Cardiac fibroblast (primary cell): ENCODE results near the gene AFF1.

Experiments
- DNase-seq, 2 donors: peaks; one replicate each; pipeline versions ENCODE4 v3.0.0 to v3.0.0-alpha.2; 2010; ENCODE audit warnings: low read depth in 2 of 2
- H3K4me3 ChIP-seq, 2 donors: replicated peaks in 1 of 2; 1 replicate in 1 of 2; 2 replicates in 1 of 2; pipeline ENCODE4 v1.5.1; 2011; ENCODE audit warnings: low read depth in 2 of 2, low read length in 2 of 2, mild to moderate bottlenecking in 2 of 2, moderate library complexity in 1 of 2
- TF ChIP-seq, protein P1 (sequence below): IDR thresholded peaks from one replicate; pipeline ENCODE4 v1.5.1; 2011; ENCODE audit warnings: low read depth, mild to moderate bottlenecking, low read length, inconsistent platforms

The AFF1 gene

DNA sequence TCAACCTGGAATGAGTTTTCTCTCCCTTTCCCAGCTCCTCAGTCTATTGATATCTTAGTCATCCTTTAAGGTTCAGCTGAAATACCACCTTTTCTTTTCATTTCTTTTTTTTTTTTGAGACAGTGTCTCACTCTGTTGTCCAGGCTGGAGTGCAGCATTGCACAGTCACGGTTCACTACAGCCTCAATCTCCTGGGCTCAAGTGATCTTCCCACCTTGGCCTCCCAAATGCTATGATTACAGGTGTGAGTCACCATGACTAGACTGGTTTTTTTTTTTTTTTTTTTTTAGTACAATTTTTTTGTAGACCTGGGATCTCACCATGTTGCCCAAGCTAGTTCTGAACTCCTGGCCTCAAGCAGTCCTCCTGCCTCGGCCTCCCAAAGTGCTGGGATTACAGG lies 28.9 kb downstream of the AFF1 start:
- H3K4me3 ChIP-seq = no peak overlapping the region
- TF ChIP-seq, protein P1, sequence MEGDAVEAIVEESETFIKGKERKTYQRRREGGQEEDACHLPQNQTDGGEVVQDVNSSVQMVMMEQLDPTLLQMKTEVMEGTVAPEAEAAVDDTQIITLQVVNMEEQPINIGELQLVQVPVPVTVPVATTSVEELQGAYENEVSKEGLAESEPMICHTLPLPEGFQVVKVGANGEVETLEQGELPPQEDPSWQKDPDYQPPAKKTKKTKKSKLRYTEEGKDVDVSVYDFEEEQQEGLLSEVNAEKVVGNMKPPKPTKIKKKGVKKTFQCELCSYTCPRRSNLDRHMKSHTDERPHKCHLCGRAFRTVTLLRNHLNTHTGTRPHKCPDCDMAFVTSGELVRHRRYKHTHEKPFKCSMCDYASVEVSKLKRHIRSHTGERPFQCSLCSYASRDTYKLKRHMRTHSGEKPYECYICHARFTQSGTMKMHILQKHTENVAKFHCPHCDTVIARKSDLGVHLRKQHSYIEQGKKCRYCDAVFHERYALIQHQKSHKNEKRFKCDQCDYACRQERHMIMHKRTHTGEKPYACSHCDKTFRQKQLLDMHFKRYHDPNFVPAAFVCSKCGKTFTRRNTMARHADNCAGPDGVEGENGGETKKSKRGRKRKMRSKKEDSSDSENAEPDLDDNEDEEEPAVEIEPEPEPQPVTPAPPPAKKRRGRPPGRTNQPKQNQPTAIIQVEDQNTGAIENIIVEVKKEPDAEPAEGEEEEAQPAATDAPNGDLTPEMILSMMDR = no peak
- DNase-seq = peak in 1 of 2 donors; percentile 71

DNA sequence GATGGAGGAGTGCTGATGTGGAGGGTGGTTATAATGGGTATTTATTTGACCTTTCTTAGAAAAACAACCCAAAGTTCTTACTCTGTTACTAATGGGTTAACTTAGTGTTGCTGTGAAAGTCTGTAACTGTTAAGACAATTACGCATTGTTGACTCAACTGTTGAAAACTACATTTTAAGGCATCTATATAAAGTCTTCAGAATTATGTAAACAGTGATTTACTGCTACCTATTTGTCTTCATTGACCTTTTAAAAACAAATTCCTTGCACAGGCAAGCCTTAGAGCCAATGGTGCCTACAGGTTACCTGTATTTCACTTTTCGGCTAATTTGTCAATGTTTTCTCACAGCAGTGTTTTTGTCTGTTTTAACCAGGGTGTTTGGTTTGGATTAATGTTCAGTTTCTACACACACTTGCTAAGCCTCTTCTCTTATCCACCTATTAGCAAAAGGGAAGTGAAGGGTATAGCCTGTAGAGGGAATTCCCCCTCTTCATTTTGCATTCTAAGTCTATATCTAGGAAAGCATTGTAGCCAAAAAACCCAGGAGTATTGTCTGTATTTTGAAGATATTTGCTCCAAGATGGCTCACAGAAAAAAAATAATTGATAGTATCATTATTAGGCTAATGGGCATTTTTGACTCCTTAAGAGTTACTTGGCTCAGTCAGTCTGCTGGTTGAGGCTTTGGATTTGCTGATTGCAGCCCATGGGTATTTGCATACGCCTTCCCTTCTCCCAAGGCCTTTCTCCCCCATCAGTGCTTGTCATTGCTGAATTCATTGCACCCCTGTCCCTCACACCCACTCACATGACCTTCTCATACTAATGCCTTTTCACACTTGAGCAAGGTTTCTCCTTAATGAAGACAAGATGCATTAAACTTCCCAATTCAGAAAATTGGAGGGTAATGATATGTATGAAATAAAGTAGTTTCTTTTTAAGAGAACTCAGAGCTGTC lies 30.5 kb downstream of the AFF1 start:
- TF ChIP-seq, protein P1 = no peak

DNA sequence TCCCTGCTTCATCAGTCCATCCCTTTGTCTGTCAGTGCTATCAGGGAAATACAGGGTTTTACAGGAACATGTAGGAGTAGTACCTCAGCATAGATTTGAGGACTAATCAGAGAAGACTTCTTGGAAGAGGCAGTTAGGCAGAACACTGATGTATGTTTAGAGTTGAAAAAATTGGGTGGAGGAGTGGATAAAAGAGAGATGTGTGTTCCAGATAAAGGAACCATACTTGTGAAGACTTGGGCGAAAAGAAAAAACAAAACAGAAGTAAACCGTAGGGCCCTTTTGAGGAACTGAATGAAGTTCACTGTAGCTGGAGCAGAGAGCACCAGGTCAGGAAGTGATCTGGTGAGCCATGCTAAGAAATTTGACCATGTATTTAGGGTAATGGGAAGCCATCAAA lies 32.3 kb downstream of the AFF1 start:
- DNase-seq = no peak
- H3K4me3 ChIP-seq = no peak overlapping the region
- TF ChIP-seq, protein P1 = no peak

More for the DNA sequence above, 30.5 kb downstream of the AFF1 start:
- no peak overlapping the region for H3K4me3 ChIP-seq
- no peak for DNase-seq

DNA sequence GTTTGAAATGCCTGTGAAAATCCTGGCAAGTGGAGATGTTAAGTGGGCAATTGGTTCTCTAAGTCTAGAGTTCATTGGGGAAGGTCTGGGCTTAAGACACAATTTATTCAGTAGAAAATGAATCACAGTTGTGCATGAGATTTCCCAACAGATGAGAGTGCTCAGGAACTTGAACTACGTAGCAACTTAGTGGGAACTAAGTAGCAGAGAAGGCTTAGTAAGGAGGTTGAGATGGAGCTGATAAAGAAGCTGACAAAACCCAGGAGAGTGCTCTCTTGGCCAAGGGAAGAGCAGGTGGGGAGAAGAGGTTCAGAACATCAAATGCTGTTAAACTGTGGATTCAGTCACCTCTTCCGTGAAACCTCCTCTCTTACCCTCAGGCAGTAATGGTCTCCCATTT lies 33.0 kb downstream of the AFF1 start:
- DNase-seq = peak; percentile 30 to 62
- H3K4me3 ChIP-seq = no peak overlapping the region
- TF ChIP-seq, protein P1 = no peak

DNA sequence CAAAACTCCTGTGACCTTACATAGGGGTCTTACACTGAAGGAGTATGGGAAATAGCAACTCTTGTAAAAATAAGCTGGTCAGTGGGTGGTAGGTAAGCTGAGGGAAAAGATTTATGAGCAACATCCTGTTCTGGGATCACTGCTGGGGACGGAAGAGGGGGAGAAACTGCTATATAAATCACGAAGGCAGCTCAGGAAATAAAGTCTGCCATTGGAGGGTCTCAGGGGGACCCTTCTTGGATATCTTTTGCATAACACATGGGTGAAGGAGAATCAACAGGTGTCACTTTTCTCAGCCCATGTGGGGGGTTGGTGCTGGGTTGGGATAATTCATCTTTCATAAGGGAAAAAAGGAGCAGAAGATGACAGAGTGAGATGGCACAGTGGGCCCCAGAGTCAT lies 33.7 kb downstream of the AFF1 start:
- H3K4me3 ChIP-seq = no peak overlapping the region
- no peak for DNase-seq
- TF ChIP-seq, protein P1 = no peak

DNA sequence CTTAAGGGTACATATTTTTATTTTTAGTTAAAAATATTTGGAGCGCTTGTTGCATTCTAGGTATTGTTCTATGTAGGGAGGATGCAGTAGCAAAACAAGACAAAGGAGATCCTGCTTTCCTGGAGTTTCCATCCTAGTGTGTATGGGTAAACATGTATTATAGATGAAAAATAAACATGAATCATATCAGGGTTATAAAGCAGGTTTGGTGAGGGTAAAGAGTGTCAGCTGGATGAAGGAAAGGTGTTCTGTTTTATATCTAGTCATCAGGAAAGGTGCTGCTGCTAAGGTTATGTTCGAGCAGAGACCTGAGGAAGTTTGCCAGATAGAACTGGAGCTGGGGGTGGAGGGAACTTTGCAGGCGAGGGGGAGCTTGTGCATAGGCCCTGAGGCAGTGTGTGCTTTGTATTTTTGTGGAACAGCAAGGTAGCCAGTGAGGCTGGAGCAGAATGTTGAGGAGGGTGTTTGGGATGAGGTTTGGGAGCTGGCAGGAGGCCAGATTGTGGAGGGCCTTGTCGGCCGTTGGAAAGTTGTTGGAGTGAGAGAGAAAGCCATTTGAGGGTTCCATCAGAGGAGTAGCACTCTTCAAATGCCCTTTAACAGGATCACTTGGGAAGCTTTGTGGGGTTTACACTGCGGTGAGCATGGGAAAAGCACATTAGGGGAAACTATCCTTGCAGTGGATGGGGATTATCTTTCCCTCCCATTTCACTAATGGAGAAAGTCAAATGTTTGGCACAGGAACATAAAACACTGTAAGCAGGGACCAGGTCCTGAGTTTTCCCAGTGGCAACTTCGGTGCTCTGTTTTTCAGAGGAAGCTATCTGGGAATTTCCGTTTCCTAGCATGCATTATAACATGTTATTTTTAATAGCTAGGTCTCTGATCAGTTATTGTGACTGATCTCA lies 35.9 kb downstream of the AFF1 start:
- TF ChIP-seq, protein P1 = no peak
- H3K4me3 ChIP-seq = no peak overlapping the region
- DNase-seq = no peak
